Testis (tissue), 3 donors: ENCODE data around the gene TBC1D4. TPM values are rescaled to one million over a fixed set of nuclear protein-coding genes. Genes with fewer than 3 reads are reported as not detected.

Experiments
- DNase-seq: peaks from one replicate; pipeline ENCODE4 v3.0.0-alpha.2; 2019
- H3K27ac ChIP-seq, 2 donors: fragments of 200-600 bp; sonication (generic); one replicate each; pipeline ENCODE4 v1.5.1; 2019
- H3K27me3 ChIP-seq: fragments of 200-600 bp; sonication (generic); one replicate; pipeline ENCODE4 v1.5.1; 2019
- H3K36me3 ChIP-seq: fragments of 200-600 bp; sonication (generic); one replicate; pipeline ENCODE4 v1.5.1; 2017; ENCODE audit warnings: low read depth; ENCODE audit errors: missing control alignments
- H3K4me1 ChIP-seq: fragments of 200-600 bp; sonication (generic); one replicate; pipeline ENCODE4 v1.5.1; 2019
- H3K4me3 ChIP-seq, 2 donors: fragments of 200-600 bp; sonication (generic); one replicate each; pipeline ENCODE4 v1.5.1; 2017 to 2019
- H3K9me3 ChIP-seq: fragments of 200-600 bp; sonication (generic); one replicate; pipeline ENCODE4 v1.5.1; 2017
- POLR2A ChIP-seq: fragments of 450-650 bp; IDR thresholded peaks from one replicate; pipeline ENCODE4 v1.6.1; 2017; ENCODE audit warnings: antibody characterized with exemption, mild to moderate bottlenecking, moderate library complexity
- WGBS, 2 donors: methylation state at CpG; one replicate each; pipeline ENCODE4 v1.1.5; 2018; 5-methylcytosine and 5-hydroxymethylcytosine counted together
- intact Hi-C: fragments of 100-400 bp; cut with DNase I; formaldehyde crosslinking; loops from one replicate; pipeline ENCODE4 v1.15.1; 2023; ENCODE audit warnings: low total_unique reads
- polyA plus RNA-seq: library from polyadenylated mRNA; stranded (reverse); fragments of 350-450 nt; fragmentation: Illumina TruSeq; extraction: RNeasy Lipid Tissue Mini Kit (QIAGEN cat#74804); gene quantifications from one replicate; pipeline ENCODE4 v1.2.3, GENCODE V29; 2014; ENCODE audit warnings: low read depth, low replicate concordance; ENCODE audit not compliant: insufficient read depth
- total RNA-seq, 2 donors: library from RNA; depleted of rRNA; stranded (reverse); fragments of >200 nt; gene quantifications; one replicate each; pipeline ENCODE4 v1.2.3, GENCODE V29; 2016
- TF ChIP-seq, protein P1 (sequence below), 3 experiments: fragments of 450-650 bp in 2 of 3; fragments of 200-600 bp in 1 of 3; sonication (generic) in 1 of 3; IDR thresholded peaks; one replicate each; pipeline ENCODE4 v1.5.1; 2016 to 2019; ENCODE audit warnings: antibody characterized with exemption in 3 of 3, mild to moderate bottlenecking in 2 of 3, moderate library complexity in 1 of 3

TBC1D4 gene
- total and polyA plus RNA-seq, 3 donors from 2014 or later: 12.7 to 23.5 (median 20.4) TPM

DNA sequence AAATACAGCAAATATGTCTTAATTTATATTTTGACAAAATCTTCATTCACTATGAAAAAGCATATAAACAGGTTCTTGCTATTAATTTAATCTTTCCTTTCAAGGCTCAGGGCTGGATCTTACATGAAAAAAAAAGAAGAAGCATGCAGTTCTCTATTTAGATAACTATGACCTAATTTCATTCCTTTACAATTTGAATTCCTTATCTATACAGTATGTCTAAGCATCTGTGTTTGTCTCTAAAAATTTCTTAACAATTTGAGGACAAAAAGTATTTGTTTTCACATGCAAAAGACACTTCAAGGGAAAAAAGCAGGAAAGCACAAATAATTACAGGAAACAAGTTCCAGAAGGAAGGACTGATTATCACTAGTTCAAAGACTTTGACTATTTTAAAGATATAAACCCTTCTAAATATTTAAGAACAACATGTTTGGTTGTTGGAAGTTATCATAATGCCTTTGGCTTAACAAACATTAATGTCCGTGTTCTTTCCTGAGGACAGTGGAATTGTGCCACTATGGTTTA is 157.5 kb downstream of the TBC1D4 start:
- DNase-seq: no peak
- Histone ChIP-seq H3K4me1 (peaks cover 4% of the 10 kb centered on the region), H3K27ac (no peak overlapping the region), H3K9me3 (no peaks in the 10 kb centered on the region), H3K36me3 (no peaks in the 10 kb centered on the region), H3K27me3 (no peaks in the 10 kb centered on the region), H3K4me3 (no peak overlapping the region)
- TF ChIP-seq, protein P1, sequence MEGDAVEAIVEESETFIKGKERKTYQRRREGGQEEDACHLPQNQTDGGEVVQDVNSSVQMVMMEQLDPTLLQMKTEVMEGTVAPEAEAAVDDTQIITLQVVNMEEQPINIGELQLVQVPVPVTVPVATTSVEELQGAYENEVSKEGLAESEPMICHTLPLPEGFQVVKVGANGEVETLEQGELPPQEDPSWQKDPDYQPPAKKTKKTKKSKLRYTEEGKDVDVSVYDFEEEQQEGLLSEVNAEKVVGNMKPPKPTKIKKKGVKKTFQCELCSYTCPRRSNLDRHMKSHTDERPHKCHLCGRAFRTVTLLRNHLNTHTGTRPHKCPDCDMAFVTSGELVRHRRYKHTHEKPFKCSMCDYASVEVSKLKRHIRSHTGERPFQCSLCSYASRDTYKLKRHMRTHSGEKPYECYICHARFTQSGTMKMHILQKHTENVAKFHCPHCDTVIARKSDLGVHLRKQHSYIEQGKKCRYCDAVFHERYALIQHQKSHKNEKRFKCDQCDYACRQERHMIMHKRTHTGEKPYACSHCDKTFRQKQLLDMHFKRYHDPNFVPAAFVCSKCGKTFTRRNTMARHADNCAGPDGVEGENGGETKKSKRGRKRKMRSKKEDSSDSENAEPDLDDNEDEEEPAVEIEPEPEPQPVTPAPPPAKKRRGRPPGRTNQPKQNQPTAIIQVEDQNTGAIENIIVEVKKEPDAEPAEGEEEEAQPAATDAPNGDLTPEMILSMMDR (IDR thresholded peaks at IDR 0.05): no peak
- no peak for TF ChIP-seq POLR2A
- WGBS, 2 donors: 39% methylated on average over 1 of the region's 1 CpG
- intact Hi-C loops: no loop called here

DNA sequence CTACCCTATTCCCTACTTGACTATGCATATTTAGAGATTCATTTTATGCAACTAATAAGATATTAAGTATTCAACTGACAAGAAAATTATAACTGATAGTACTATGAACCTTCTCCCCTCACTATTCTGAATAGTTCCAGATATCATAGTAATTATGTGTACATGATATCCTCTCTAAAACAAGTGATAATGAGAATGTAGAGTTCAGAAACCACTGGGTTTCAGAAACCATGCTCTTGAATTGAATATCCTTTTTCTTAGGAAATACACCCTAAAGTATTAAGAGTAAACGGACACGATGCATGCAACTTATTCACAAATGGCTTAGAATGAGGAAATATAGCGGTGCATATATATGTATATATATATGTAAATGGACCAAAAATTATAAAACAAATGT is 160.9 kb downstream of the TBC1D4 start:
- DNase-seq: no peak
- intact Hi-C loops: no loop called here
- Histone ChIP-seq H3K4me1 (peaks cover 4% of the 10 kb centered on the region), H3K9me3 (no peaks in the 10 kb centered on the region), H3K4me3 (no peak overlapping the region), H3K36me3 (no peaks in the 10 kb centered on the region), H3K27me3 (no peaks in the 10 kb centered on the region), H3K27ac (no peak overlapping the region)
- TF ChIP-seq, protein P1 (IDR thresholded peaks at IDR 0.05): no peak
- no peak for TF ChIP-seq POLR2A
- WGBS, 2 donors: 92 to 98% methylated on average over 3 of the region's 3 CpGs

DNA sequence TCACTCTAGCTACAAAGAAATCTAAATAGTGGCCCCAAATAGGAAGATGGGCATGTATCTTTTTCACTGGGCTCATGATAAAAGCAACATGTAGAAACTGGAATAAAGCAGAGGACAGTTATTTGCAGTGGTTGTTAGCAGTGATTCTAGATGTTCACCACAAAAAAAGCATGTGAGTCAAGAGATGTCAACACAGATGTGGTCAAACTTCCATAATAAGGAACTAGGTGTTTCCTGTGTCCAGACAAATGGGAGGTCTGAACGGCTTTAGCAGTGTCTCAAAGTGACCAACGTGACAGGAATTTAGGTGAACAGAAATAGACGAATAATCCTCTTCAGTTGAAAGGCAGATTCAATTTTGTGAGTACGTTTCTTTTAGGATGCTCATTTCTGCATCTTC is 162.7 kb downstream of the TBC1D4 start:
- H3K9me3 ChIP-seq: no peaks in the 10 kb centered on the region
- no peaks in the 10 kb centered on the region for H3K4me1 ChIP-seq
- H3K36me3 ChIP-seq: no peaks in the 10 kb centered on the region
- H3K4me3 ChIP-seq: no peak overlapping the region
- WGBS, 2 donors: 82 to 84% methylated on average over 4 of the region's 4 CpGs
- intact Hi-C loops: no loop called here
- H3K27ac ChIP-seq: no peak overlapping the region
- no peaks in the 10 kb centered on the region for H3K27me3 ChIP-seq
- no peak for DNase-seq
- no peak for TF ChIP-seq POLR2A
- TF ChIP-seq, protein P1 (IDR thresholded peaks at IDR 0.05): no peak

DNA sequence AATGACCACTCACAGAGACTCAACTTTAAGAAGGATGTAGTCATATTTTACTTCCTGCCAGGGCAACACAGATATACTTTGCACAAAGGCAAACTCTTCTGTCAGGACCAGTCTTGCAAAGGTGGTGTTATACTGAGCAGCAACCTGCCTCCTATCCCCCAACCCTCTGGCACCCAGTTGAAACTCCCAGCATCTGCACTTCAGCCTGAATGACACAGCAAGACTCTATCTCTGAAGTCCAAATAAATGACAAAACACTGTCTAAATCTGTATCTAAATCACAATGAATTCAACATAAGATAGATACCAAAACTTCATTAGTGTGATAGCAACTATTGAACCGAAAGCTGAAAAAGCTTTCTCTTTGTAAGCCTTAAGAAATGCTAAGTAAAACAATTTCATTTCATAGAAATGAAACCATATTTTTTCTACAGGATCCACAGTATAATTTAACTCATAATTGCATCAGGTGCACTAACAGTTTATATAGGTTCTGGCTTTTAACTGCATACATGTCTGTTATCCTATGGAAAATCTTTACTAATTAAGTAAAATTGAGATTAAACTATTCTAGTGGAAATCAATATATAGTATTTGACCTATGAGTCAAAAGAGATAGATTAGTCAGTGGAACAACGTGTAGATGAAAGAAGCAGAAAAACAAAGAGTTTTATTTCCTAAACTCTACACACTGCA is 163.7 kb downstream of the TBC1D4 start:
- 90 to 91% methylated on average over 2 of the region's 2 CpGs for WGBS, 2 donors
- Histone ChIP-seq H3K4me3 (no peak overlapping the region), H3K36me3 (no peaks in the 10 kb centered on the region), H3K27me3 (no peaks in the 10 kb centered on the region), H3K9me3 (no peaks in the 10 kb centered on the region), H3K4me1 (no peaks in the 10 kb centered on the region), H3K27ac (no peak overlapping the region)
- TF ChIP-seq, protein P1 (IDR thresholded peaks at IDR 0.05): no peak
- no peak for TF ChIP-seq POLR2A
- intact Hi-C loops: no loop called here
- DNase-seq: no peak

DNA sequence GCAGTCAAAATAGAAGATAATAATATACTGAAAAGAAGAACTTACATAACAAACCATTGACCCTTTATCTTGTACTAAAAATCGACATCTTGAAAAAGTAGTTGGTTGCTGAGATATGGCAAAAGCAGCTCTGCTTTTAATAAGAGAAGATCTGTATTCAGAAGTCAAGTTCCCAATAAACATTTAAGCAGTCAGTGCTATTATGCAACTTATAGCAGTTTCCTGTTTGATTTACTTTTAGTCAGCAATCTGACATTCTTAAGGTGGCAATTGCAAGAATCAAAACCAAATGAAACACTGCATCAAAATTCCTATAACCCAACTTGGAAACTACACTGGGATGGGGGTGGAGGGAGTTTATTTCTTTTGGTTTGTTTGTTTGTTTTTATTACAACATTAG is 165.5 kb downstream of the TBC1D4 start:
- no peak overlapping the region for H3K4me3 ChIP-seq
- H3K4me1 ChIP-seq: no peaks in the 10 kb centered on the region
- WGBS, 2 donors: 67 to 75% methylated on average over 1 of the region's 1 CpG
- TF ChIP-seq, protein P1 (IDR thresholded peaks at IDR 0.05): no peak
- no peak for TF ChIP-seq POLR2A
- no peaks in the 10 kb centered on the region for H3K9me3 ChIP-seq
- no peak overlapping the region for H3K27ac ChIP-seq
- intact Hi-C loops: no loop called here
- H3K36me3 ChIP-seq: no peaks in the 10 kb centered on the region
- DNase-seq: no peak
- no peaks in the 10 kb centered on the region for H3K27me3 ChIP-seq
